H1 (cell line): ENCODE results near the gene ARMH2. TPM values are rescaled to one million over a fixed set of nuclear protein-coding genes. Genes with fewer than 3 reads are reported as not detected.

ENCODE experiments used
- RAD21 ChIP-seq, 2 experiments: IDR thresholded peaks in 1 of 2; conservative IDR thresholded peaks in 1 of 2; 2 replicates each; pipeline ENCODE4 v1.6.1; 2011; ENCODE audit warnings: low read depth in 2 of 2, low read length in 2 of 2, improper control_type of control experiment in 1 of 2, inconsistent platforms in 1 of 2, mild to moderate bottlenecking in 1 of 2, moderate library complexity in 1 of 2
- polyA plus RNA-seq, 7 experiments: library from polyadenylated mRNA; depleted of rRNA in 3 of 7; stranded (reverse) in 5 of 7; unstranded in 2 of 7; fragments of >200 nt in 5 of 7; fragments of 200-250 nt in 2 of 7; gene quantifications; 1 replicate in 5 of 7; 2 replicates in 1 of 7; 4 replicates in 1 of 7; pipeline versions ENCODE4 v1.2.1 to v1.2.3, GENCODE V29; 2011 to 2013; ENCODE audit warnings: missing spikeins in 2 of 7, mixed read lengths in 2 of 7
- total RNA-seq: library from RNA; stranded (reverse); fragmentation: NEBNext Ultra II Directional; extraction: Animal tissue kit (Norgen Biotek cat#: 25700); gene quantifications from 2 replicates; pipeline ENCODE4 v1.2.1, GENCODE V29; 2021
- TF ChIP-seq, protein P1 (sequence below): IDR thresholded peaks from 2 replicates; pipeline ENCODE4 v1.6.1; 2011; ENCODE audit warnings: low read length, improper control_type of control experiment
- TF ChIP-seq, protein P2 (sequence below): fragments of 300-600 bp; sonication (generic); IDR thresholded peaks from 2 replicates; pipeline ENCODE4 v1.7.1; 2012; ENCODE audit warnings: low read length, moderate library complexity, mild to moderate bottlenecking, inconsistent platforms; ENCODE audit not compliant: insufficient replicate concordance

Gene ARMH2
- total and polyA plus RNA-seq, 2 of the 8 experiments (the other 6 are each of a cell fraction or from before 2014, with no cell fraction given) = not detected

DNA sequence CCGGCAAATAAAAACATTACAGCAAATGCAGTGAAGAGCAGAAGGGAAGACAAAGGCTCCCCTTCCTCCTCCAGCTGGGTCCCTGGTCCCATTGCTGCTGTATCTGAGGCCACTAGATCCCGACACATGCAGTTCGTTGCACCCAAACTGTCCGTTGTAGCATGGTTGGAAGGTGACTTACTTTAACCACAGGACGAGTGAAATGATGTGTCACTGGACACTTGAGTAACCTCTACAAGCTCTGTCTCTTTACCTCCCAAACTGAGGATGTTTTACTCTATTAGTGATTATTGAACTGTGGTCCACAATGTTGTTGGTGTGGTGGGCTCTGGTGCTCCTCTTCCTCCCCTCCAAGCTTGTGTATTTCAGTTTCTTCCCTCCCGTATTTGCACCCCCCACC lies 46.2 kb upstream of the ARMH2 start (continued):
- TF ChIP-seq, protein P1, sequence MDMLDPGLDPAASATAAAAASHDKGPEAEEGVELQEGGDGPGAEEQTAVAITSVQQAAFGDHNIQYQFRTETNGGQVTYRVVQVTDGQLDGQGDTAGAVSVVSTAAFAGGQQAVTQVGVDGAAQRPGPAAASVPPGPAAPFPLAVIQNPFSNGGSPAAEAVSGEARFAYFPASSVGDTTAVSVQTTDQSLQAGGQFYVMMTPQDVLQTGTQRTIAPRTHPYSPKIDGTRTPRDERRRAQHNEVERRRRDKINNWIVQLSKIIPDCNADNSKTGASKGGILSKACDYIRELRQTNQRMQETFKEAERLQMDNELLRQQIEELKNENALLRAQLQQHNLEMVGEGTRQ = no peak
- TF ChIP-seq RAD21 (IDR thresholded peaks at IDR 0.05 in 1 of 2, conservative IDR thresholded peaks at IDR 0.05 in 1 of 2; ENCODE audit: low read depth in 2 of 2, low read length in 2 of 2) = no peak
- TF ChIP-seq, protein P2, sequence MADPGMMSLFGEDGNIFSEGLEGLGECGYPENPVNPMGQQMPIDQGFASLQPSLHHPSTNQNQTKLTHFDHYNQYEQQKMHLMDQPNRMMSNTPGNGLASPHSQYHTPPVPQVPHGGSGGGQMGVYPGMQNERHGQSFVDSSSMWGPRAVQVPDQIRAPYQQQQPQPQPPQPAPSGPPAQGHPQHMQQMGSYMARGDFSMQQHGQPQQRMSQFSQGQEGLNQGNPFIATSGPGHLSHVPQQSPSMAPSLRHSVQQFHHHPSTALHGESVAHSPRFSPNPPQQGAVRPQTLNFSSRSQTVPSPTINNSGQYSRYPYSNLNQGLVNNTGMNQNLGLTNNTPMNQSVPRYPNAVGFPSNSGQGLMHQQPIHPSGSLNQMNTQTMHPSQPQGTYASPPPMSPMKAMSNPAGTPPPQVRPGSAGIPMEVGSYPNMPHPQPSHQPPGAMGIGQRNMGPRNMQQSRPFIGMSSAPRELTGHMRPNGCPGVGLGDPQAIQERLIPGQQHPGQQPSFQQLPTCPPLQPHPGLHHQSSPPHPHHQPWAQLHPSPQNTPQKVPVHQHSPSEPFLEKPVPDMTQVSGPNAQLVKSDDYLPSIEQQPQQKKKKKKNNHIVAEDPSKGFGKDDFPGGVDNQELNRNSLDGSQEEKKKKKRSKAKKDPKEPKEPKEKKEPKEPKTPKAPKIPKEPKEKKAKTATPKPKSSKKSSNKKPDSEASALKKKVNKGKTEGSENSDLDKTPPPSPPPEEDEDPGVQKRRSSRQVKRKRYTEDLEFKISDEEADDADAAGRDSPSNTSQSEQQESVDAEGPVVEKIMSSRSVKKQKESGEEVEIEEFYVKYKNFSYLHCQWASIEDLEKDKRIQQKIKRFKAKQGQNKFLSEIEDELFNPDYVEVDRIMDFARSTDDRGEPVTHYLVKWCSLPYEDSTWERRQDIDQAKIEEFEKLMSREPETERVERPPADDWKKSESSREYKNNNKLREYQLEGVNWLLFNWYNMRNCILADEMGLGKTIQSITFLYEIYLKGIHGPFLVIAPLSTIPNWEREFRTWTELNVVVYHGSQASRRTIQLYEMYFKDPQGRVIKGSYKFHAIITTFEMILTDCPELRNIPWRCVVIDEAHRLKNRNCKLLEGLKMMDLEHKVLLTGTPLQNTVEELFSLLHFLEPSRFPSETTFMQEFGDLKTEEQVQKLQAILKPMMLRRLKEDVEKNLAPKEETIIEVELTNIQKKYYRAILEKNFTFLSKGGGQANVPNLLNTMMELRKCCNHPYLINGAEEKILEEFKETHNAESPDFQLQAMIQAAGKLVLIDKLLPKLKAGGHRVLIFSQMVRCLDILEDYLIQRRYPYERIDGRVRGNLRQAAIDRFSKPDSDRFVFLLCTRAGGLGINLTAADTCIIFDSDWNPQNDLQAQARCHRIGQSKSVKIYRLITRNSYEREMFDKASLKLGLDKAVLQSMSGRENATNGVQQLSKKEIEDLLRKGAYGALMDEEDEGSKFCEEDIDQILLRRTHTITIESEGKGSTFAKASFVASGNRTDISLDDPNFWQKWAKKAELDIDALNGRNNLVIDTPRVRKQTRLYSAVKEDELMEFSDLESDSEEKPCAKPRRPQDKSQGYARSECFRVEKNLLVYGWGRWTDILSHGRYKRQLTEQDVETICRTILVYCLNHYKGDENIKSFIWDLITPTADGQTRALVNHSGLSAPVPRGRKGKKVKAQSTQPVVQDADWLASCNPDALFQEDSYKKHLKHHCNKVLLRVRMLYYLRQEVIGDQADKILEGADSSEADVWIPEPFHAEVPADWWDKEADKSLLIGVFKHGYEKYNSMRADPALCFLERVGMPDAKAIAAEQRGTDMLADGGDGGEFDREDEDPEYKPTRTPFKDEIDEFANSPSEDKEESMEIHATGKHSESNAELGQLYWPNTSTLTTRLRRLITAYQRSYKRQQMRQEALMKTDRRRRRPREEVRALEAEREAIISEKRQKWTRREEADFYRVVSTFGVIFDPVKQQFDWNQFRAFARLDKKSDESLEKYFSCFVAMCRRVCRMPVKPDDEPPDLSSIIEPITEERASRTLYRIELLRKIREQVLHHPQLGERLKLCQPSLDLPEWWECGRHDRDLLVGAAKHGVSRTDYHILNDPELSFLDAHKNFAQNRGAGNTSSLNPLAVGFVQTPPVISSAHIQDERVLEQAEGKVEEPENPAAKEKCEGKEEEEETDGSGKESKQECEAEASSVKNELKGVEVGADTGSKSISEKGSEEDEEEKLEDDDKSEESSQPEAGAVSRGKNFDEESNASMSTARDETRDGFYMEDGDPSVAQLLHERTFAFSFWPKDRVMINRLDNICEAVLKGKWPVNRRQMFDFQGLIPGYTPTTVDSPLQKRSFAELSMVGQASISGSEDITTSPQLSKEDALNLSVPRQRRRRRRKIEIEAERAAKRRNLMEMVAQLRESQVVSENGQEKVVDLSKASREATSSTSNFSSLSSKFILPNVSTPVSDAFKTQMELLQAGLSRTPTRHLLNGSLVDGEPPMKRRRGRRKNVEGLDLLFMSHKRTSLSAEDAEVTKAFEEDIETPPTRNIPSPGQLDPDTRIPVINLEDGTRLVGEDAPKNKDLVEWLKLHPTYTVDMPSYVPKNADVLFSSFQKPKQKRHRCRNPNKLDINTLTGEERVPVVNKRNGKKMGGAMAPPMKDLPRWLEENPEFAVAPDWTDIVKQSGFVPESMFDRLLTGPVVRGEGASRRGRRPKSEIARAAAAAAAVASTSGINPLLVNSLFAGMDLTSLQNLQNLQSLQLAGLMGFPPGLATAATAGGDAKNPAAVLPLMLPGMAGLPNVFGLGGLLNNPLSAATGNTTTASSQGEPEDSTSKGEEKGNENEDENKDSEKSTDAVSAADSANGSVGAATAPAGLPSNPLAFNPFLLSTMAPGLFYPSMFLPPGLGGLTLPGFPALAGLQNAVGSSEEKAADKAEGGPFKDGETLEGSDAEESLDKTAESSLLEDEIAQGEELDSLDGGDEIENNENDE = no peak
- TF ChIP-seq, all 59 proteins: peak for 0
